PC-9 (cell line): Measurements from ENCODE around the gene NPY2R.

Source experiments
- EZH2 ChIP-seq: fragments of 200-600 bp; sonication (generic); IDR thresholded peaks from 2 replicates; pipeline ENCODE4 v1.8.0; 2017; ENCODE audit warnings: antibody characterized with exemption, low read depth
- TF ChIP-seq, protein P1 (sequence below): fragments of 200-600 bp; sonication (generic); conservative IDR thresholded peaks from 2 replicates; pipeline ENCODE4 v1.6.1; 2017; ENCODE audit warnings: mixed run types, antibody characterized with exemption, mild to moderate bottlenecking, moderate library complexity

DNA sequence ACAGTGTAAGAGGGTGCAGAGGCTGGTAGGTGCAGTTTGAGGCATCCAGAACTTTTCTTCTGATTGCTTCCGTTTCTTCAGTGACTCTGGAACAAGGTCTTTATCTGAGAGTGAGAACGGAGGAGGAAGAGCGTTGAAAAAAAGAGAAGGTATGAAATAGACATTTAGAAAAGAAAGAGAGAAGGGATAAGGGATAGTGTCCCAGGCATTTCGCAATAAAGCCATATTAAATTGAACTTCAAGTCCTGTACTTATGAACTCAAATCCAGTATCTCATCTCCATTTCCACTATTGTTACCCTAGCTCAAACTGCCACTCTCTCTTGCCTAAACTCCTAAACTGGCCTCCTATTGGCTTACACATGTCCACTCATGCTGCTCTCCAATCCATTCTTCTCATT lies 36.7 kb downstream of the NPY2R start:
- TF ChIP-seq, protein P1, sequence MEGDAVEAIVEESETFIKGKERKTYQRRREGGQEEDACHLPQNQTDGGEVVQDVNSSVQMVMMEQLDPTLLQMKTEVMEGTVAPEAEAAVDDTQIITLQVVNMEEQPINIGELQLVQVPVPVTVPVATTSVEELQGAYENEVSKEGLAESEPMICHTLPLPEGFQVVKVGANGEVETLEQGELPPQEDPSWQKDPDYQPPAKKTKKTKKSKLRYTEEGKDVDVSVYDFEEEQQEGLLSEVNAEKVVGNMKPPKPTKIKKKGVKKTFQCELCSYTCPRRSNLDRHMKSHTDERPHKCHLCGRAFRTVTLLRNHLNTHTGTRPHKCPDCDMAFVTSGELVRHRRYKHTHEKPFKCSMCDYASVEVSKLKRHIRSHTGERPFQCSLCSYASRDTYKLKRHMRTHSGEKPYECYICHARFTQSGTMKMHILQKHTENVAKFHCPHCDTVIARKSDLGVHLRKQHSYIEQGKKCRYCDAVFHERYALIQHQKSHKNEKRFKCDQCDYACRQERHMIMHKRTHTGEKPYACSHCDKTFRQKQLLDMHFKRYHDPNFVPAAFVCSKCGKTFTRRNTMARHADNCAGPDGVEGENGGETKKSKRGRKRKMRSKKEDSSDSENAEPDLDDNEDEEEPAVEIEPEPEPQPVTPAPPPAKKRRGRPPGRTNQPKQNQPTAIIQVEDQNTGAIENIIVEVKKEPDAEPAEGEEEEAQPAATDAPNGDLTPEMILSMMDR, result no peak
- TF ChIP-seq EZH2, result no peak
